Keratinocyte (primary cell): ENCODE measurements around the gene LLCFC1. TPM values are rescaled to one million over a fixed set of nuclear protein-coding genes. Genes with fewer than 3 reads are reported as not detected.

Source experiments
- DNase-seq: peaks from one replicate; pipeline ENCODE4 v3.0.0-alpha.2; 2011; ENCODE audit warnings: low read depth, missing footprints, low spot score
- FAIRE-seq: peaks from 2 replicates; lab custom pipeline; 2011; peaks lifted over from hg19 to GRCh38; lab: Jason Lieb, UNC
- H2AFZ ChIP-seq: 2 replicates; pipeline ENCODE4 v1.6.0; 2012; ENCODE audit warnings: low read length, control low read depth, inconsistent platforms; ENCODE audit not compliant: control insufficient read depth
- H3K27ac ChIP-seq: 2 replicates; pipeline ENCODE4 v1.5.1; 2011; ENCODE audit warnings: low read length; ENCODE audit not compliant: control insufficient read depth, insufficient read depth
- H3K27me3 ChIP-seq: 3 replicates; pipeline ENCODE4 v1.6.0; 2011; ENCODE audit warnings: low read length; ENCODE audit not compliant: control insufficient read depth, insufficient read depth; ENCODE audit errors: extremely low read depth
- H3K36me3 ChIP-seq, 2 experiments: 2 replicates in 1 of 2; 3 replicates in 1 of 2; pipeline ENCODE4 v1.5.1; 2011; ENCODE audit warnings: low read length in 2 of 2, mild to moderate bottlenecking in 1 of 2; ENCODE audit not compliant: control insufficient read depth in 2 of 2, insufficient read depth in 2 of 2; ENCODE audit errors: extremely low read depth in 1 of 2
- H3K4me1 ChIP-seq: 3 replicates; pipeline ENCODE4 v1.5.1; 2011; ENCODE audit warnings: low read length; ENCODE audit not compliant: control insufficient read depth, insufficient read depth; ENCODE audit errors: extremely low read depth
- H3K4me2 ChIP-seq: 3 replicates; pipeline ENCODE4 v1.6.0; 2011; ENCODE audit warnings: low read depth, low read length; ENCODE audit not compliant: control insufficient read depth, insufficient read depth; ENCODE audit errors: extremely low read depth
- H3K4me3 ChIP-seq, 3 experiments: fragments of 200-600 bp in 1 of 3; sonication (generic) in 1 of 3; 2 replicates in 2 of 3; 3 replicates in 1 of 3; pipeline ENCODE4 v1.5.1; 2011 to 2016; ENCODE audit warnings: low read length in 3 of 3, mild to moderate bottlenecking in 3 of 3, control low read depth in 2 of 3, inconsistent platforms in 1 of 3, low read depth in 1 of 3, mixed read lengths in 1 of 3, mixed run types in 1 of 3, moderate library complexity in 1 of 3; ENCODE audit not compliant: control insufficient read depth in 2 of 3, insufficient read depth in 2 of 3; ENCODE audit errors: extremely low read depth in 1 of 3
- H3K79me2 ChIP-seq: 2 replicates; pipeline ENCODE4 v1.6.0; 2012; ENCODE audit warnings: low read length; ENCODE audit not compliant: control insufficient read depth, insufficient read depth
- H3K9ac ChIP-seq: 3 replicates; pipeline ENCODE4 v1.6.0; 2011; ENCODE audit warnings: low read length; ENCODE audit not compliant: control insufficient read depth, insufficient read depth; ENCODE audit errors: extremely low read depth
- H3K9me1 ChIP-seq: 3 replicates; pipeline ENCODE4 v1.6.0; 2011; ENCODE audit warnings: low read length; ENCODE audit not compliant: control insufficient read depth, insufficient read depth; ENCODE audit errors: extremely low read depth
- H3K9me3 ChIP-seq: 2 replicates; pipeline ENCODE4 v1.5.1; 2012; ENCODE audit warnings: low read depth, low read length; ENCODE audit not compliant: control insufficient read depth
- H4K20me1 ChIP-seq: 3 replicates; pipeline ENCODE4 v1.6.0; 2011; ENCODE audit warnings: low read length; ENCODE audit not compliant: control insufficient read depth, insufficient read depth; ENCODE audit errors: extremely low read depth
- EZH2 ChIP-seq: IDR thresholded peaks from one replicate; pipeline ENCODE4 v1.6.1; 2012; ENCODE audit warnings: inconsistent platforms, mild to moderate bottlenecking, low read length, moderate library complexity
- dilution Hi-C: fragments of 300-500 bp; cut with MboI; formaldehyde crosslinking; loops from one replicate; pipeline ENCODE4 v1.7.0; 2020; ENCODE audit warnings: low sequenced_read_pairs; ENCODE audit not compliant: extremely low pct_ligation_motif_present
- polyA plus RNA-seq, 5 experiments: library from polyadenylated mRNA; depleted of rRNA in 3 of 5; stranded (reverse) in 3 of 5; stranded (forward) in 1 of 5; unstranded in 1 of 5; fragments of >200 nt; gene quantifications; 1 replicate in 1 of 5; 2 replicates in 3 of 5; 3 replicates in 1 of 5; pipeline versions ENCODE4 v1.2.1 to v1.2.3, GENCODE V29; 2011 to 2012; ENCODE audit warnings: missing spikeins in 2 of 5, low read depth in 1 of 5, low replicate concordance in 1 of 5
- TF ChIP-seq, protein P1 (sequence below), 3 experiments: IDR thresholded peaks in 1 of 3; conservative IDR thresholded peaks in 1 of 3; optimal IDR thresholded peaks in 1 of 3; 2 replicates in 2 of 3; 3 replicates in 1 of 3; pipeline versions ENCODE3 to v1.5.1; 2011; ENCODE audit warnings: low read length in 3 of 3, mild to moderate bottlenecking in 3 of 3, moderate library complexity in 2 of 3, control low read depth in 1 of 3, inconsistent platforms in 1 of 3; ENCODE audit not compliant: insufficient read depth in 2 of 3; ENCODE audit errors: extremely low read depth in 1 of 3

Gene LLCFC1
- polyA plus RNA-seq, 1 donor (not counting 4 experiments of a cell fraction or from before 2014, with no cell fraction given), result not detected

DNA sequence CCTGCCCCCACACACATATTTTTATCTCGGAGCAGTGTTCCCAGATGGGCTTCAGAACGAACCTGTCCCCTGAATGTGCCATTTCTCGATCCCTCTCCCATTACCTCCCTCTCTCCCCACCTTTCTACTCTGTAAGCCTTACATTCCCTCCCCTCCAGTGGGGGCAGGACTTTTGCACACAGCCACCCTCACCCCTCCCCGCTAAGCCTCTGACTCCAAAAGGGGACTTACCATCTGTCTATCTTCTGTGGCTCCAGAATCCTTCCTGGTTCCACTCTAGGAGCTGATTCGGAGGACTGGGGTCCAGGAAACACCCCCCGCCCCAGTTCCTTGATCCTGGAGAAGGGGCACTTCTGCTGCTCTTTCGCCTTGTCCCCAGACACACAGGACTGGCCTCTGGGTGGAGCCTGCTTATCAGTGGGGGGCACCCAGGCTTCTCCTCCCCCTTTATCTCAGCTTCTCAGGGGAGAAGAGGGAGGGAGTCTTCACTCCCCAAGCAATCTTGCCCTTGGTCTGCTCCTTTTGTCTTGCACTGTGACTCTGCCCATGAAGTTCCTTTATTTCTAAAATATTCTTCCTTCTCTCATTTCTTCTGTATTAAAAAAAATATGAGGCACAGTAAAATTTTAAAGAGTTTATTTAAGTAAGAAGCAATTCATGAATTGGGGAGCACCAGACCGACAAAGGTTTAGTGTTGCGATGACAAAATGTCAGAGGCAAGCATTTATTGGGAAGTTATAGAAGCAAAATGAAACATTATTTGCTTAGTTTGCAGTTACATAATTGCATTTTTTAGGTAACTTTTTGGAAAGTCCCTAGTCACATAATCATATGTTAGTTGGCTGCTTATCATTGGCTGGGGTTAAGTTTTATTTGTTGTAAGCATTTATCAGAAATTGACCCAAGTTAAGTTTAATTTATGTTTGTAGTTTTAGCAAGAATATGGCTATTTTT is 23.0 kb downstream of the LLCFC1 start, which contains the start of gene KEL:
Gene KEL (minus strand): TSS at position 391 of the 954 bp plus-strand sequence. CDS start 157 bp downstream, at position 234.
- Histone ChIP-seq H3K9me3 (no peaks in the 10 kb centered on the region), H4K20me1 (no peaks in the 10 kb centered on the region), H3K36me3 (no peaks in the 10 kb centered on the region), H2AFZ (no peak within 1 kb of the TSS), H3K4me2 (no peak within 1 kb of the TSS), H3K79me2 (no peaks in the 10 kb centered on the region), H3K27me3 (no peaks in the 10 kb centered on the region), H3K9ac (no peak within 1 kb of the TSS), H3K4me3 (no peak within 1 kb of the TSS), H3K27ac (no peak within 1 kb of the TSS), H3K4me1 (peaks cover 3% of the 10 kb centered on the region), H3K9me1 (no peaks in the 10 kb centered on the region)
- dilution Hi-C loops, result no loop called here
- no peak for FAIRE-seq
- TF ChIP-seq, protein P1, sequence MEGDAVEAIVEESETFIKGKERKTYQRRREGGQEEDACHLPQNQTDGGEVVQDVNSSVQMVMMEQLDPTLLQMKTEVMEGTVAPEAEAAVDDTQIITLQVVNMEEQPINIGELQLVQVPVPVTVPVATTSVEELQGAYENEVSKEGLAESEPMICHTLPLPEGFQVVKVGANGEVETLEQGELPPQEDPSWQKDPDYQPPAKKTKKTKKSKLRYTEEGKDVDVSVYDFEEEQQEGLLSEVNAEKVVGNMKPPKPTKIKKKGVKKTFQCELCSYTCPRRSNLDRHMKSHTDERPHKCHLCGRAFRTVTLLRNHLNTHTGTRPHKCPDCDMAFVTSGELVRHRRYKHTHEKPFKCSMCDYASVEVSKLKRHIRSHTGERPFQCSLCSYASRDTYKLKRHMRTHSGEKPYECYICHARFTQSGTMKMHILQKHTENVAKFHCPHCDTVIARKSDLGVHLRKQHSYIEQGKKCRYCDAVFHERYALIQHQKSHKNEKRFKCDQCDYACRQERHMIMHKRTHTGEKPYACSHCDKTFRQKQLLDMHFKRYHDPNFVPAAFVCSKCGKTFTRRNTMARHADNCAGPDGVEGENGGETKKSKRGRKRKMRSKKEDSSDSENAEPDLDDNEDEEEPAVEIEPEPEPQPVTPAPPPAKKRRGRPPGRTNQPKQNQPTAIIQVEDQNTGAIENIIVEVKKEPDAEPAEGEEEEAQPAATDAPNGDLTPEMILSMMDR (optimal IDR thresholded peaks at IDR 0.05 in 1 of 3, IDR thresholded peaks at IDR 0.05 in 1 of 3, conservative IDR thresholded peaks at IDR 0.05 in 1 of 3; ENCODE audit: extremely low read depth in 1 of 3, insufficient read depth in 2 of 3, low read length in 3 of 3), result no peak
- TF ChIP-seq EZH2, result no peak
- DNase-seq, result no peak

- H3K27ac ChIP-seq, result no peak overlapping the region
- no peak for FAIRE-seq
- H3K9me3 ChIP-seq, result no peaks in the 10 kb centered on the region
- H3K79me2 ChIP-seq, result no peaks in the 10 kb centered on the region
- H3K36me3 ChIP-seq, result no peaks in the 10 kb centered on the region
- H2AFZ ChIP-seq, result no peak overlapping the region
- no peak for DNase-seq
- no peak overlapping the region for H3K9ac ChIP-seq
- no peaks in the 10 kb centered on the region for H4K20me1 ChIP-seq
- no peaks in the 10 kb centered on the region for H3K9me1 ChIP-seq
- H3K27me3 ChIP-seq, result no peaks in the 10 kb centered on the region
- H3K4me3 ChIP-seq, result no peak overlapping the region
- dilution Hi-C loops, result no loop called here
- no peaks in the 10 kb centered on the region for H3K4me1 ChIP-seq
- no peak for TF ChIP-seq EZH2
- TF ChIP-seq, protein P1 (optimal IDR thresholded peaks at IDR 0.05 in 1 of 3, IDR thresholded peaks at IDR 0.05 in 1 of 3, conservative IDR thresholded peaks at IDR 0.05 in 1 of 3; ENCODE audit: extremely low read depth in 1 of 3, insufficient read depth in 2 of 3, low read length in 3 of 3), result no peak
- H3K4me2 ChIP-seq, result no peak overlapping the region
These were observed 23.7 kb downstream of the LLCFC1 start for GRCh38 chr7:142962991-142963390.
